ENCODE measurements around the gene ARVCF.
"Not testable (repeated sequence)": the region's sequence is repeated elsewhere in the genome, so short reads cannot be mapped to it uniquely, and the experiment has no call there.

ARVCF gene

DNA sequence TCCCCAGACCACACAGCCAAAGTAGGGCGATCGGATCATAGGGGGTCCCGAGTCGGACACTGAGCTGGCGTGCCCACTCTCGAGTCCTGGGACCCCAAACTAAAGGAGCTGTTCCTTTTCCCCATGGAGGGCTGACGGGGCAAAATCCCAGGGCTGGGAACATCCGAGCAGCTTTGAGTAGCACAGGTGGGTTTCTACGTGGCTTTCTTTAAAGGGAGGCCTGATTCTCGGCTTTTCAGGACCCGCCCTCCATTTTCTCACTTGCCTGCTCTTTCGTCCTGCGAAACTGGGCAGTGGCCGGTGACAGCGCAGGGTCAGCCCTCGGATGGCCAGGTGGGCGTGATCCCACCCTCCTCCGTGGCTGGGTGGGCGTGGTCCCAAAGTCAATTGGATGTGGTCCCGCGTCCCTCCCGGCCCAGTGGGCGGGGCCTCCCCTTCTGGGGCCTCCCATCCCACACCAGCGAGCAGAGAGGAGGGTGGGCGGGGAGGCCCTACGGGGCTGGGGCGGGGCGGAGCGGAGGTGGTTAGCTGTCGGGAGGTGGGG, 57.5 kb downstream of the ARVCF start:
- DNase-seq = peak; percentile 60

DNA sequence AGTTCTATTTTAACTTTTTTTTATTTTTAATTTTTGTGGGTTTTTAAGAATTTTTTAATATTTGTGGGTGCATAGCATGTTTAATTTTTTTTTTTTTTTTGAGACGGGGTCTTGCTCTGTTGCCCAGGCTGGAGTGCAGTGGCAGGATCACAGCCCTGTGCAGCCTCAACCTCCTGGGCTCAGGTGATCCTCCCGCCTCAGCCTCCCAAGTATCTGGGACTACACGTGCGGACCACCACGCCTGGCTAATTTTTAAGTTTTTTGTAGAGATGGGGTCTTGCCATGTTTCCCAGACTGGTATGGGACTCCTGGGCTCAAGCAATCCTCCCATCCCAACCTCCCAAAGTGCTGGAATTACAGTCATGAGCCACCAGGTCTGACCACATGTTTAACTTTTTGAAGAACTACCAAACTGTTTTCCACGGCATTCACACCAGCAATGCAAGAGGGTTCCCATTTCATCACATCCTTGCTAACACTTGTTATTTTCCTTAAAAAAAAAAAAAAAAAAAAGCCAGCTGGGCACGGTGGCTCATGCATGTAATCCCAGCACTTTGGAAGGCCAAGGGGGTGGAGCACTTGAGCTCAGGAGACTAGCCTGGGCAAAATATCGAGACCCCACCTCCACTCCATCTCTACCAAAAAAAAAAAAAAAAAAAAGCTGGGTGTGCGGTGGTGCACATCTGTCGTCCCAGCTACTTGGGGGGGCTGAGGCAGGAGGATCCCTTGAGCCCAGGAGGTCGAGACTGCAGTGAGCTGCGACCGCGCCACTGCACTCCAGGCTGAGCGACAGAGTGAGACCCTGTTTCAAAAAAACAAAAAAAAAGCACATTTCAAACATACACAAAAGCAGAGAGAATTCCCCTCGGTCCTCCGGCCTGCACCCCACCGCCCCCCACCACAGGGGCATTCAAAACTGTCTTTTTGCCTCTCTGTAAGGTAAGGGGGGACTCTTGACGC, 58.3 kb downstream of the ARVCF start:
- DNase-seq = peak; percentile 43

- DNase-seq = no peak
Measured at GRCh38 chr22:19957445-19957844, 59.2 kb downstream of the ARVCF start.

GRCh38 chr22:19955241-19956128, 61.1 kb downstream of the ARVCF start:
- DNase-seq = no peak

DNA sequence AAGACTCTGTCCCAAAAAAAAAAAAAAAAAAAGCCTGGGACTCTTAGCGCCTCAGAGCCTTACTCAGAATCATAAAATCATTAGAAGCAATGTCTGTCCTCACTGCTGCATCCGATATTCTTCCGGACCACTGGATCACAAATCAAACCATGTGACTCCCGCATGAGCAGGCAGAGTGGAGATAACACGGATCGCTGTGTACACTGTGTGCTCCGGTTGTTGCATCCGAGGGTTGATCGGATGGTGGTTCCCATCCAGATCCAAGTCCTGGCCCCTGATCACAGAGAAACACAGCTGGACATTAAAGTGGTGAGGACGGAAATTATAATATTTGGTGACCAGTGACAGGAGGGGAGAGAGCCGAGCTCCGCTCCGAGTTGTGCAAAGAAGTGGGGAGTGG, 65.3 kb downstream of the ARVCF start:
- no peak for DNase-seq

DNA sequence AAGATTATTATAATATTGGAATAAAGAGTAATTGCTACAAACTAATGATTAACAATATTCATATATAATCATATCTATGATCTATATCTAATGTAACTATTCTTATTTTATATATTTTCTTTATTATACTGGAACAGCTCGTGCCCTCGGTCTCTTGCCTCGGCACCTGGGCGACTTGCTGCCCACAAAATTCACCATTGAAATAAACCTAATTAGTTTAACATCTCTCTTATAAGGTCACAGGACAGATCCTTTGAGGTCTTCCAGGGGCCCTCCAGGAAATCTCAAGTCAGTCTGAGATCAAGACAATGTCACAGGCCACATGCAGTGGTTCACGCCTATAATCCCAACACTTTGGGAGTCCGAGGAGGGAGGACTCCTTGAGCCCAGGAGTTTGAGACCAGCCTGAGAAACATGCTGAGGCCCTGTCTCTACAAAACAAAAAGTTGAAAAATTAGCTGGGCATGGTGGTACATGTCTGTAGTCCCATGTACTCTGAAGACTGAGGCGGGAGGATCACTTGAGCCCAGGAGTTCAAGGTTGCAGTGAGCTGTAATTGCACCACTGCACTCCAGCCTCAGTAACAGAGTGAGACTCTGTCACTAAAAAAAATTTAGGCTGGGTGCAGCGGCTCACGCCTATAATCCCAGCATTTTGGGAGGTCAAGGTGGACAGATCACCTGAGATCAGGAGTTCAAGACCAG, 68.4 kb downstream of the ARVCF start:
- no peak for DNase-seq

GRCh38 chr22:19943082-19944026, 73.3 kb downstream of the ARVCF start:
- peak; percentile 94 for DNase-seq

DNA sequence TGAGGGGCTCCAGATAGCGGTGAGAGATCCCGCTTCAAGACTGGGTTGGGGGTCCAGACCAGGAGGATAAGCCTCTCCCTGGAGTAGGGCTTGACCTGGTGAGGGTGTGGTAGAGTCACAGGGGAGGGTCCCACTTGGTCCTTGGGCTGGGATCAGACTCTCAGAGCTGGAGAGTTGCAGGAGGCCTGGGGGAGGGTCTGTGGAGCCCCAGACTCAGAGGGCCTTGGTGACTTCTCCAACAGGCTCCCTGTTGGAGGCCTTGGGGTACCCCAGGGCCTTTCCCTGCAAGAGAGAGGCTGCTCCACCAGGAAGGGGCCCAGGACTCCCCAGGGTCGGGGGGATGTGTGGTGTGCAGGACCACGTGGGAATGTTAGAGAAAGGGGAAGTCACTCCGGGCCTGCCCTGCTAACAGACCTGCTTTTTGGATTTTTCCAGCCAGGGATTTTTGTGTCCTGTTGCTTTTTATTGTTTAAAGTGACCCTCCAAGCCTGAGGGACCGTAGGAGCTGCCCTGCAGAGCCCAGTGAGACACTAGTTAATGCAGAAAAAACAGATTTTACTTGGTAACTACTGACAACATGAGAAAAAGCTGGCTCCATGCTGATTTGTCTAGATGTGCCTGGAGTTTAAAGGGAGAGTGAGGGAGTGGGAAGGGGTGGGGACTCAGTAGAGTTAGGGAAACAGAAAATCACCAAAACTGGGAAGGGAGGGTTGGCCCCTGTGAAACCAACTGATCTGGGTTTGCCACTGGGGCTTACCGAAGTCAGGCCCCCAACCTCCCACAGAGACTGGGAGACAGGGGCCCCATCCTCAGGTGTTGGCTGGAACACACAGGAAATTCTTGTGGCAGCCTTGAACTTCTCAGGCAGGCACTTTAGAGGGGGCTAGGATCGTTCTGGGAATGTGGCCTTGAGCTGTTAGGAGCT, 74.2 kb downstream of the ARVCF start:
- DNase-seq = peak; percentile 76

DNA sequence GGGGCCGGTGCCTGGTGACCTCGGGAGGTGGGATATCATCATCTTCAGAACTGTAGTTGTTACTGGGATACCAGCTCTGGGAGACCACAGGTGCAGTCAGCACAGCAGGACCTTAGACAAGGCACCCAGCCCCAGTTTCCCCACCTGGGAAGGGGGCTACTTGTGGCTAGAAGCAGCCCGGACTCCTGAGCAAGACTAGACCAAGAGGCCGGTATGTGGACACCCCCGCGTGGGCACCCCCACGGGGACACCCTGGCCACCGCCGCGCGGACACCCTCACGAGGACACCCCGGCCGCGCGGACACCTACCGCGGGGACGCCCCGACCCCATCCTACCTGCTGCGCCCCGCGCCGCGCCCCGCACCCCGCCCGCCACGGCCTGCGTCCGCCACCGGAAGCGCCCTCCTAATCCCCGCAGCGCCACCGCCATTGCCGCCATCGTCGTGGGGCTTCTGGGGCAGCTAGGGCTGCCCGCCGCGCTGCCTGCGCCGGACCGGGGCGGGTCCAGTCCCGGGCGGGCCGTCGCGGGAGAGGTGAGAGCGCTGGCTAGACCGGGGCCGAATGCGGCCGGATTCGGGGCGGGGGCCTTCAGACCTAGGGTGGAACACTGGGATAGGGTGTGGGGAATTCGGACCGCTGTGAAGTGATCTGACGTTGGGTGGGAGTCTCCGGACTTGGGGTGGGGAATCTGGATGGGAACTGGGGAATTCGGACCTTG, 75.1 kb downstream of the ARVCF start, which contains the start of the genes COMT and TXNRD2:
COMT (plus strand) TSS at position 408 of the 718 bp plus-strand sequence. CDS start 20,755 bp downstream, outside the sequence.
TXNRD2 (minus strand) TSS at position 454 of the 718 bp plus-strand sequence; CDS start at position 439, 15 bp downstream.
- DNase-seq = peak; percentile 59

GRCh38 chr22:19940536-19941364, 75.9 kb downstream of the ARVCF start:
- DNase-seq = no peak

DNA sequence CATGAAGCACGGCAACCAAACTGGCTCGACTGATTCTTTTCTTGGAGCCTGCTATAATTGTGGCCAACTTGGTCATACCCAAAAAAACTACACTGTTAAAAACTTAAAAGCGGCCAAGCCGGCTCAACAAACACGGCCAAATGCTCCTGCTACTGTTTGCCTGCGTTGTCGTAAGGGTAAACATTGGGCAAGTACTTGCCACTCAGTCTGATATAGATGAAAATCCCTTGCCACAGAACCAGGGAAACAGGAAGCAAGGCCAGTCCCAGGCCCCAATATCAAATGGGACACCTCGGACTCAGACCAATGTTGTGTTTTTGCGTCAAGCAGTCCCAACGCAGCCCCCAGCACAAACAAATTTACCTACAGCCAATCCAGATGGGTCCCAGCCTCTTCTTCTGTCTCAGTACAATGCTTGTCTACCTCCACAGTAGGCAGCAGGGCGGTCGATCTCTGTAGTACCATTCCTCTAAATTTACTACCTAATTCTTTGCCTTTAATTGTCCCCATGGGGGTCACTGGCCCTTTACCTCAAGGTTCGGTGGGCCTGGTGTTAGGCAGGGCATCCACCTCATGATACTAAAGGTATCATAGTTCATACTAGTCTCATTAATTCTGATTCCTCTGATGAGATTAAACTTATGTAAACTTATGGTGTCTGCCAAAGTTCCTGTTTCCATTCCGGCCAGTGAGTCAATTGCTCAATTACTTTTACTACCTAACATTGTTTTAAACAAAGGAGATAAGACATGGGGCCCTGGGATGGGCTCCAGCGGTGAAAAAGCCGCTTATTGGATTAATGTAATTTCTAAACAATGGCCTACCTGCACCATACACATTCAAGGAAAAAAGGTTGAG, 78.8 kb downstream of the ARVCF start:
- DNase-seq = no peak

- no peak for DNase-seq
Measured at GRCh38 chr22:19936513-19936912, 80.1 kb downstream of the ARVCF start.

GRCh38 chr22:19935123-19935718, 81.4 kb downstream of the ARVCF start:
- not testable (repeated sequence) for DNase-seq

GRCh38 chr22:19933341-19934241, 83.0 kb downstream of the ARVCF start:
- DNase-seq = no peak

DNA sequence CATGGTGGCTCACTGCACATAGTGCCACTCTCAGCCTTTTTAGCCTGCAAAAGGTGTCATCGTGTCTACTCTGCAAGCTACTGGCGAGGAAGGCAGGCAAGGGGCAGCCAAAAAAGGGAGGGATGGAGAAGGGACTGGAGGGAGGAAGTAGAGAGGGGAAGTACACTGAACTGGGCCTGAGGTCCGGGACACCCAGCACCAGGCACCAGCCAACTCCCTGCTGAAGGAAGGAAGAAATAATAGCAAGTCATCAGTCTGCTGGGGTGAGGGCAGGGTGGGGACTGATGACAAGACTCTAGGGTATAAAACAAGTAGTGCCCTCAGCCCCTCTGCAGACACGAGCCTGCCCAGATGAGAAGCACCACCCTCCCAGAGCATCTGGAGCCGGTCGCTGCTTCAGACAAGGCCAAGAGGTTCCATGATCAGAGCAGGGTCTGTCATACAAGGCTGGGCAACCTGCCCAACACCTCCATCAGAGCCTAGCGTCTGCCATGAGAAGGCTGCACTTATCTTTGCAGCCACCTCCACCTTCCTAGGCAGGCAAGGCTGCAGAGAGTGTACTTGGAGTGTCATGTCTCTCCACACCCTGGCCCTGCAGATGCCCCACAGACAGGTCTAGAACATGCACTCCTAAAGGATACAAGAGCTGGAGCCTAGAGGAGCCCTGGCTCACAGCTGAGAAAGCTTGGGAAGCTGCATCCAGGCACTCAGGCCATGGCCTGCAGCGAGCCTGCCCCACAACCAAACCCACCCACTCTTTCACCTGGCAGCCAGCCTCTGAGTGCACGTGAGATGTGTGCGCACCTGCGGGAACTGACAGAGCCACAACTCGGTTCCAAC, 84.0 kb downstream of the ARVCF start:
- no peak for DNase-seq
